SH-SY5Y (cell line): Measurements from ENCODE around the gene MEOX1.

Source experiments
- GATA2 ChIP-seq: IDR thresholded peaks from 2 replicates; pipeline ENCODE4 v1.6.1; 2011; ENCODE audit warnings: mild to moderate bottlenecking, low read depth, low read length
- GATA3 ChIP-seq: IDR thresholded peaks from 2 replicates; pipeline ENCODE4 v1.6.1; 2011; ENCODE audit warnings: low read depth, mild to moderate bottlenecking, low read length, moderate library complexity

DNA sequence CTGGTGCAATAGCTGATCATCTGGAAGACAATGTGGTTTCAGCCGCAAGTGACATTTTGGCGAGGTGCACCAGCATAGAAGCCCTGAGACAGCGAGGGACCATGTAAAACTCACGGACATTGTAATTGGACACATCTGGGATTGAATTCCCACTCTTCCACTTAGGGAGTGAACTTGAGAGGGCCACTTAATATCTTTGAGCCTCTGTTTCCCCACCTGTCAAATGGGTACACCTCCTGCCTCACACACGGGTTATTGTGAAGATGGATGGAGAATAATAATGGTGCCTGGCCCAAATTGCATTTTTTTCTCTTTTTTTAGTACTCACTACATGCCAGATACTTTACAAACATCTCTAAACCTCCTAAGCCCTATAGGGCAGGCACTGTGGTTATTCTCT lies 45.5 kb upstream of the MEOX1 start:
- TF ChIP-seq GATA2 = no peak
- no peak for TF ChIP-seq GATA3
